Upper lobe of left lung (tissue), 4 donors: ENCODE measurements around the gene CDKAL1.

Experiments
- EP300 ChIP-seq, 4 donors: sonication (generic); formaldehyde crosslinking; IDR thresholded peaks; one replicate each; pipeline ENCODE4 v1.5.1; 2017; ENCODE audit warnings: antibody characterized with exemption in 4 of 4, control low read depth in 2 of 4
- POLR2A ChIP-seq, 4 donors: fragments of 450-650 bp; IDR thresholded peaks; one replicate each; pipeline ENCODE4 v1.5.1; 2016 to 2017; ENCODE audit warnings: antibody characterized with exemption in 4 of 4, mild to moderate bottlenecking in 2 of 4
- TF ChIP-seq, protein P1 (sequence below), 6 experiments: fragments of 450-650 bp in 4 of 6; fragments of 200-600 bp in 2 of 6; sonication (generic) in 2 of 6; IDR thresholded peaks; one replicate each; pipeline ENCODE4 v1.5.1; 2016 to 2019; ENCODE audit warnings: antibody characterized with exemption in 6 of 6

DNA sequence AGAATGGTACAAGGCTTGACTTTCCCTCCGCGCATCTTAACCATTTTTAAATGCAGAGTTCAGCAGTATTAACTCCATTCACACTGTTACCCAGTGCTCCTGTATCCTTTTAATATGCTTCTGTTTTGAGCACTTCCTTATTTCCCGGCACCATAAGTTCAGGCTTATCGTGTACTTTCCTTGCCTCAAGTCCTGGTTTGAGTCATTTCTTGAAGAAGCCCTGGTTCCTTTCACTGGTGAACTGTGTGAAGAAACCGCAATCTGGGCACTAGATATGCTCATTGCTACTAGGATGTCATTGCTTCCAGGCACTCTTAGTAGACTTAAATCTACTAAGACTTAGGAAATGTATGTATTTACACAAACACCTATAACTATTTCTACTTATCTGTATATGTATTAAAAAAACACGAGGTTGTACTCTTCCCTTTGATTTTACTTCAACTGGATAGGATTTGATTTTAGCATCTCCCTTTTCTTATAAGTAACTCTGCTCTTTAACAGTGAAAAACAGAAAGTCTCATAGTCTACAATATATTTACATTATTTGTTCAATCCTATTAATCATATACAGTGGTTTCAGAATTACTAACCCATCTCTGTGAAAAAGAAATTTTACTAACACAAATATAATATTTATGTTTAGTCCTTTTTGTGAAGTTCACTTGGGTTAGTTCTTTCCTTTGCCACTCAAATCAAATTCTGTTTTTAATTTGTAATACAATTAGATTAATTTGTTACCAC lies 135.5 kb downstream of the CDKAL1 start:
- TF ChIP-seq POLR2A (IDR thresholded peaks at IDR 0.05) (no peak), EP300 (IDR thresholded peaks at IDR 0.05) (no peak)
- TF ChIP-seq, protein P1, sequence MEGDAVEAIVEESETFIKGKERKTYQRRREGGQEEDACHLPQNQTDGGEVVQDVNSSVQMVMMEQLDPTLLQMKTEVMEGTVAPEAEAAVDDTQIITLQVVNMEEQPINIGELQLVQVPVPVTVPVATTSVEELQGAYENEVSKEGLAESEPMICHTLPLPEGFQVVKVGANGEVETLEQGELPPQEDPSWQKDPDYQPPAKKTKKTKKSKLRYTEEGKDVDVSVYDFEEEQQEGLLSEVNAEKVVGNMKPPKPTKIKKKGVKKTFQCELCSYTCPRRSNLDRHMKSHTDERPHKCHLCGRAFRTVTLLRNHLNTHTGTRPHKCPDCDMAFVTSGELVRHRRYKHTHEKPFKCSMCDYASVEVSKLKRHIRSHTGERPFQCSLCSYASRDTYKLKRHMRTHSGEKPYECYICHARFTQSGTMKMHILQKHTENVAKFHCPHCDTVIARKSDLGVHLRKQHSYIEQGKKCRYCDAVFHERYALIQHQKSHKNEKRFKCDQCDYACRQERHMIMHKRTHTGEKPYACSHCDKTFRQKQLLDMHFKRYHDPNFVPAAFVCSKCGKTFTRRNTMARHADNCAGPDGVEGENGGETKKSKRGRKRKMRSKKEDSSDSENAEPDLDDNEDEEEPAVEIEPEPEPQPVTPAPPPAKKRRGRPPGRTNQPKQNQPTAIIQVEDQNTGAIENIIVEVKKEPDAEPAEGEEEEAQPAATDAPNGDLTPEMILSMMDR (IDR thresholded peaks at IDR 0.05) = no peak
